ENCODE results near the gene TSNAX.

DNA sequence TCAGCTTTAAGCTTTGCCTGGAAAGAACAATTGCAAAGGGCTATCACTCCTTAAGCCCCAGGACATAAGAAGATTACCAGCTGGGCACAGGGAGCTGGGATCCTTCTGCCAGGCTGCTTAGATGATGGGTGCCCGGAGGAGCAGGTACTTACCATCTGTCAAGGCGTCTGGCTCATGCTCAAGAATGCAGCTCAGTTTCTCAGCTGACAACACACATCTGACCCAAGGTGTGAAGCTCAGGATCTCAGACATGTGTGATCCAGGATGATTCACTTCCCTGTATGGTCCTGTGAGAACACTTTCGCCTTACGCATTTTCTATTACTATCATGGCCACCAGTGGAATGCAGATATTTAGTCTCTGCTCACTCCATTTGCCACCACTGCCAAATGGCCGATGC is 83.4 kb downstream of the TSNAX start:
- TF ChIP-seq, protein P1, sequence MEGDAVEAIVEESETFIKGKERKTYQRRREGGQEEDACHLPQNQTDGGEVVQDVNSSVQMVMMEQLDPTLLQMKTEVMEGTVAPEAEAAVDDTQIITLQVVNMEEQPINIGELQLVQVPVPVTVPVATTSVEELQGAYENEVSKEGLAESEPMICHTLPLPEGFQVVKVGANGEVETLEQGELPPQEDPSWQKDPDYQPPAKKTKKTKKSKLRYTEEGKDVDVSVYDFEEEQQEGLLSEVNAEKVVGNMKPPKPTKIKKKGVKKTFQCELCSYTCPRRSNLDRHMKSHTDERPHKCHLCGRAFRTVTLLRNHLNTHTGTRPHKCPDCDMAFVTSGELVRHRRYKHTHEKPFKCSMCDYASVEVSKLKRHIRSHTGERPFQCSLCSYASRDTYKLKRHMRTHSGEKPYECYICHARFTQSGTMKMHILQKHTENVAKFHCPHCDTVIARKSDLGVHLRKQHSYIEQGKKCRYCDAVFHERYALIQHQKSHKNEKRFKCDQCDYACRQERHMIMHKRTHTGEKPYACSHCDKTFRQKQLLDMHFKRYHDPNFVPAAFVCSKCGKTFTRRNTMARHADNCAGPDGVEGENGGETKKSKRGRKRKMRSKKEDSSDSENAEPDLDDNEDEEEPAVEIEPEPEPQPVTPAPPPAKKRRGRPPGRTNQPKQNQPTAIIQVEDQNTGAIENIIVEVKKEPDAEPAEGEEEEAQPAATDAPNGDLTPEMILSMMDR (conservative IDR thresholded peaks at IDR 0.05; ENCODE audit: low read depth, low read length) = no peak
- no peak for TF ChIP-seq EZH2 (IDR thresholded peaks at IDR 0.05; ENCODE audit: borderline replicate concordance, low read depth, low read length, poor library complexity, severe bottlenecking)
